IMR-90 (cell line): ENCODE results near the gene TEFM.
"Not testable (repeated sequence)": the region's sequence is repeated elsewhere in the genome, so short reads cannot be mapped to it uniquely, and the experiment has no call there.

Experiments used
- CTCF ChIP-seq: conservative IDR thresholded peaks from 2 replicates; pipeline ENCODE4 v1.5.1; 2012; ENCODE audit warnings: mild to moderate bottlenecking, low read depth, low read length, improper control_type of control experiment
- FOS ChIP-seq: fragments of 150-350 bp; IDR thresholded peaks from 2 replicates; pipeline ENCODE4 v1.6.1; 2016; ENCODE audit warnings: low read depth, low read length
- TF ChIP-seq, protein P1 (sequence below): fragments of 150-350 bp; IDR thresholded peaks from 2 replicates; pipeline ENCODE4 v1.6.1; 2016; ENCODE audit warnings: low read depth, mild to moderate bottlenecking, low read length, moderate library complexity, borderline replicate concordance

- TF ChIP-seq CTCF, FOS: not testable (repeated sequence)
- TF ChIP-seq, protein P1, sequence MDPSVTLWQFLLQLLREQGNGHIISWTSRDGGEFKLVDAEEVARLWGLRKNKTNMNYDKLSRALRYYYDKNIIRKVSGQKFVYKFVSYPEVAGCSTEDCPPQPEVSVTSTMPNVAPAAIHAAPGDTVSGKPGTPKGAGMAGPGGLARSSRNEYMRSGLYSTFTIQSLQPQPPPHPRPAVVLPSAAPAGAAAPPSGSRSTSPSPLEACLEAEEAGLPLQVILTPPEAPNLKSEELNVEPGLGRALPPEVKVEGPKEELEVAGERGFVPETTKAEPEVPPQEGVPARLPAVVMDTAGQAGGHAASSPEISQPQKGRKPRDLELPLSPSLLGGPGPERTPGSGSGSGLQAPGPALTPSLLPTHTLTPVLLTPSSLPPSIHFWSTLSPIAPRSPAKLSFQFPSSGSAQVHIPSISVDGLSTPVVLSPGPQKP = not testable (repeated sequence)
Measured at GRCh38 chr17:30910151-30910550, 4.1 kb upstream of the TEFM start.
